ENCODE data around the gene SHOX.

DNA sequence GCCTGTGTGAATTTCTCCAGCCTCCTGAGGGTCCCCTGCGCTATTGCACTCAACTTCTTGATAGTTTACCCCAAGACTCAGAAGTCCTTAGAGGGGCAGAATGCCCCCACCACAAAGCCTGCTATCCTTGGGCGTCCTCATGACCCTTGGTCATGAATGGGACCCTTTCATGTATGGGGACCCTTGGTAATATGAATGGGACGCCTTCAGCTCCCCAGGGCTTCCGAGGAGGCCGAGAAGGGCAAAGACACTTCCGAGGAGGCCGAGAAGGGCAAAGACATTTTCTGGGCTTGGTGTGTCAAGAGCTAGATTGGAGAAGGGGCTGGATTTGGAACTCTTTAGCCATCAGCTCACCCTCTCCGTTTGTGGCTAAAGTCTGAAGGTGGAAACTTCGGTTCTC lies 8.6 kb downstream of the SHOX start:
- TF ChIP-seq EZH2phosphoT487 (IDR thresholded peaks at IDR 0.05; ENCODE audit: low read length) (no peak), EZH2 (optimal IDR thresholded peaks at IDR 0.05; ENCODE audit: low read depth, low read length) (no peak)
- TF ChIP-seq, protein P1, sequence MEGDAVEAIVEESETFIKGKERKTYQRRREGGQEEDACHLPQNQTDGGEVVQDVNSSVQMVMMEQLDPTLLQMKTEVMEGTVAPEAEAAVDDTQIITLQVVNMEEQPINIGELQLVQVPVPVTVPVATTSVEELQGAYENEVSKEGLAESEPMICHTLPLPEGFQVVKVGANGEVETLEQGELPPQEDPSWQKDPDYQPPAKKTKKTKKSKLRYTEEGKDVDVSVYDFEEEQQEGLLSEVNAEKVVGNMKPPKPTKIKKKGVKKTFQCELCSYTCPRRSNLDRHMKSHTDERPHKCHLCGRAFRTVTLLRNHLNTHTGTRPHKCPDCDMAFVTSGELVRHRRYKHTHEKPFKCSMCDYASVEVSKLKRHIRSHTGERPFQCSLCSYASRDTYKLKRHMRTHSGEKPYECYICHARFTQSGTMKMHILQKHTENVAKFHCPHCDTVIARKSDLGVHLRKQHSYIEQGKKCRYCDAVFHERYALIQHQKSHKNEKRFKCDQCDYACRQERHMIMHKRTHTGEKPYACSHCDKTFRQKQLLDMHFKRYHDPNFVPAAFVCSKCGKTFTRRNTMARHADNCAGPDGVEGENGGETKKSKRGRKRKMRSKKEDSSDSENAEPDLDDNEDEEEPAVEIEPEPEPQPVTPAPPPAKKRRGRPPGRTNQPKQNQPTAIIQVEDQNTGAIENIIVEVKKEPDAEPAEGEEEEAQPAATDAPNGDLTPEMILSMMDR (IDR thresholded peaks at IDR 0.05; ENCODE audit: low read length): no peak

All from MM.1S (cell line).